Measurements from ENCODE around the gene EDEM3. TPM values are rescaled to one million over a fixed set of nuclear protein-coding genes. Genes with fewer than 3 reads are reported as not detected.

The EDEM3 gene
- total RNA-seq, 2 donors from 2014 or later, result 28.3 to 28.4 TPM

DNA sequence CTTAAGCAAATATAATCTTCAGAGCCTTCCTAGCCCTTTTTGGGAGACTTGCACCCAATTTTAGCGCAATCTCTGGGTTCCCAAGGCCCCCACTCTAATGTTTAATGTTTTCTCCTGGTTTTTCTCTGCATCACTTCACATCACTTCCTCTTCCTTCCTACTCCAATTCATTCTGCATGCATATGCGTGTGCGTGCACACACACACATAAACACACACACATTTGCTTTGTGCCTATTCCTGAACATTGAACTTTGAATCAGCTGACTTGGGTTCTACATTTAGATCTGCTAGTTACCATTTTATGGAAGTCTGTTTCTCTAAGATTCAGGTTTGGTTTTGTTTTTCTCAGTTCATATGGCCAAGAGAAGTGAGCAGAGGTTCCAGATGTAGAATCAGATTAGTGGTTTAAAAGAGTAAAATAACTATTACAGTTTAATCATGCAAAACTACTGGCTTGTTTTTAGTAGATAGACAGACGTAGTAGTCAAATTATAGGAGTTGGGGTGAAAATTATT, 7.4 kb upstream of the EDEM3 start:
- Mint-ChIP-seq H3K4me1 (ENCODE audit: low read depth) (no peaks in the 10 kb centered on the region), H3K27me3 (ENCODE audit: low read depth) (peaks cover 3% of the 10 kb centered on the region), H3K4me3 (no peak overlapping the region), H3K27ac (no peak overlapping the region), H3K36me3 (ENCODE audit: insufficient read depth in 2 of 2) (no peaks in the 10 kb centered on the region), H3K9me3 (no peaks in the 10 kb centered on the region)
- DNase-seq, result no peak
- ATAC-seq (replicated peaks in 1 of 2), result no peak

DNA sequence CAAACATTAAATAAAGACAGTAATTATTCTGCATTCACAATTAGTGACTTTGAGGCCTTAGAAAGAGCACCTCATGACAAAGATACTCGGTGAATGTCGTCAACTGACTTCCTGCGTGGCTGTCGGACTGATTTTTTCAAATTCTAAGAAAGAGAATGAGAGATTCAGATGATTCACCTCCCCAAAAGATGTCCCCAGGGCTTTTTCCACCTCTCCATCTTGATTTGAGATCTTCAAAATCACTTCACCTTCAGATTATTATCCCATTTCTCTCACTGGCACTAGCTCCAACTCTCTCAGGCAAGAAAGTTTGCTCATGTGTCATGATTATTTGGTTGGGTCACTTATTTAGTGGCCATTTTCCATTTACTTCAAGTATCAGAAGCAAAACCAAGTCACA, 5.0 kb upstream of the EDEM3 start:
- DNase-seq (no peak), ATAC-seq (replicated peaks in 1 of 2) (no peak)
- Mint-ChIP-seq H3K36me3 (ENCODE audit: insufficient read depth in 2 of 2) (no peaks in the 10 kb centered on the region), H3K27me3 (ENCODE audit: low read depth) (peaks cover 11% of the 10 kb centered on the region), H3K4me1 (ENCODE audit: low read depth) (peaks cover 14% of the 10 kb centered on the region), H3K27ac (no peak overlapping the region), H3K9me3 (no peaks in the 10 kb centered on the region), H3K4me3 (no peak overlapping the region)

DNA sequence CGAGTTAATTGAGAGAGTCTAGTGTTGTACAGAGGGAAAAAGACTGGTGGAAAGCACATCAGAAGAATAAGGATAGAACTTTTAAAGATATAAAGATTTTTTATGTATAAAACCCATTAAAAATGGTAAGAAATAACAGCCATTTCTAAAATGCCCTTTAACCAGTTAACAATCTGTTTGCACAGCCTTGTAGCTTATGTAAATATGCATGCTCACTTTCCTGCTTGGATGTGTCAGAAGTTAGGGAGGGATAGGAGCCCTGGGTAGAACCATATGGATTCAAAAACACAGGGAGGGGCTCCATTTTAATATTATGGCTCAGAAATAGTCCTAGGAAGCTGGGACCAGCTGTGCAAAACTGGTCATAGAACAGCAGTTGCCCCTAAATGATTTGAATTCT, 4.5 kb upstream of the EDEM3 start:
- H3K27ac Mint-ChIP-seq, result no peak overlapping the region
- H3K27me3 Mint-ChIP-seq (ENCODE audit: low read depth), result peaks cover 11% of the 10 kb centered on the region
- H3K36me3 Mint-ChIP-seq (ENCODE audit: insufficient read depth in 2 of 2), result peaks cover 0 to 1% of the 10 kb centered on the region in 2 donors
- no peak for ATAC-seq (replicated peaks in 1 of 2)
- no peak overlapping the region for H3K4me3 Mint-ChIP-seq
- peaks cover 14% of the 10 kb centered on the region for H3K4me1 Mint-ChIP-seq (ENCODE audit: low read depth)
- no peak for DNase-seq
- no peaks in the 10 kb centered on the region for H3K9me3 Mint-ChIP-seq

- peaks cover 26% of the 10 kb centered on the region for H3K4me1 Mint-ChIP-seq (ENCODE audit: low read depth)
- no peaks in the 10 kb centered on the region for H3K9me3 Mint-ChIP-seq
- H3K27me3 Mint-ChIP-seq (ENCODE audit: low read depth), result peaks cover 11% of the 10 kb centered on the region
- ATAC-seq (replicated peaks in 1 of 2) (no peak), DNase-seq (no peak)
- H3K36me3 Mint-ChIP-seq (ENCODE audit: insufficient read depth in 2 of 2), result peaks cover 3 to 5% of the 10 kb centered on the region in 2 donors
- no peak overlapping the region for H3K27ac Mint-ChIP-seq
- no peak overlapping the region for H3K4me3 Mint-ChIP-seq
Observed at GRCh38 chr1:184757891-184758290, 3.2 kb upstream of the EDEM3 start.

DNA sequence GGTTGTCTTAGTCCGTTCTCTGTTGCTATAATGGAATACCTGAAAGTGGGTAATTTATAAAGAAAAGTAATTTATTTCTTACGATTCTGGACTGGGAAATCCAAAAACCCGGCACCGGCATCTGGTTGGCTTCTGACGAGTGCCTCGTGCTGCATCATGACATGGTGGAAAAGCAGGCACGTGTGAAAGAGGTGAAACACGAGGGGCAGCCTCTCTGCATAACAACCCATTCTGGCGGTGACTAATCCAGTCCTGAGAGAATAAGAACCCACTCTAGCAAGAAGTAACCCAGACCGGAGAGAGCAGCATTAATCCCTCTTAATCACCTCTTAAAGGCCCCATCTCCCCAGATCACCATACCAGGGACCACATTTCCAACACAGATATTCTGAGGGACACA, 2.7 kb upstream of the EDEM3 start:
- Mint-ChIP-seq H3K4me1 (ENCODE audit: low read depth) (peaks cover 29% of the 10 kb centered on the region), H3K27ac (no peak overlapping the region), H3K9me3 (no peaks in the 10 kb centered on the region), H3K36me3 (ENCODE audit: insufficient read depth in 2 of 2) (peaks cover 3 to 5% of the 10 kb centered on the region in 2 donors), H3K4me3 (no peak overlapping the region), H3K27me3 (ENCODE audit: low read depth) (peaks cover 11% of the 10 kb centered on the region)
- ATAC-seq (replicated peaks in 1 of 2) (no peak), DNase-seq (no peak)

DNA sequence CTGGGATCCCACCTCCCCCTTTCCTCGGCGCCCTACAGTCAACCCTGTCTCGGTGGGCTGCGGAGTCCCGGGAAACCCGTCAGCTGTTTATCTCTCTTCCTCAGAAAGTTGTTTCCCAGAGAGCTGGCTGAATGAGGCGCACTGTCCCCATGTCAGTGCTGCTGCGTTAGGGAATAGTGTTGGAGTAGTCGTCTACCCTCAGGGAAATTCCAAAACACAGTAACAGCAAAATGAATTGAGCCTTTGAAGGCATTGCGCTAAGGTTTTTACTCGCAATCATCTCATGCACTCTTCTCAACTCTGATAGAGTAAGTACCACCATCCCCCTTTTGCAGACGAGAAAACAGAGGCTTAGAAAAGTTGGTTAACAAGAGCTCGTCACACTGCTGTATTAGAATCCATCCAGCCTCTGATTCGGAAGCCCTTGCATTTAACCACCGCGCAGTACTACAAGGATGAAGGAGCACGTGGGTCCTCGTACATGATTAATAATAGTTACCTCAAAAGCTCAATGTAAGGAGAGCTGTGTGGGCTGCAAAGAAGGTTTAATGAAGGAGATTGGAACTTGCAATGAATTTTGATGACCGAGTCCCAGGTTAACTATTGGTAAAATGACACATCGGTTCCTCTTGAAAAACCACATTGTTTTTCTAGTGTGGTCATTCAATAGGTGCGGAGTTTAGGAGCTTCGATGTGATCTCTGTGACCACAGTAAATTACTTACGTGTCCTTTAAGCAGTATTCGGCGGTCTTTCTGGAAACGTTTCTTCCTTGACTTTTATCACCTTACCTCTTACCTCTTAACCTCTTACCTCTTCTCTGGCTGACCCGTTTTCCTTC, 788 bp upstream of the EDEM3 start:
- Mint-ChIP-seq H3K9me3 (no peaks in the 10 kb centered on the region), H3K36me3 (ENCODE audit: insufficient read depth in 2 of 2) (peaks cover 3 to 5% of the 10 kb centered on the region in 2 donors), H3K27ac (peak overlapping the region; percentile 90), H3K4me3 (peak overlapping the region; percentile 96 to 100), H3K27me3 (ENCODE audit: low read depth) (peaks cover 11% of the 10 kb centered on the region), H3K4me1 (ENCODE audit: low read depth) (peaks cover 42% of the 10 kb centered on the region)
- DNase-seq, result peak; percentile 14 to 22
- peak in 1 of 2 donors; percentile 0 for ATAC-seq (replicated peaks in 1 of 2)

DNA sequence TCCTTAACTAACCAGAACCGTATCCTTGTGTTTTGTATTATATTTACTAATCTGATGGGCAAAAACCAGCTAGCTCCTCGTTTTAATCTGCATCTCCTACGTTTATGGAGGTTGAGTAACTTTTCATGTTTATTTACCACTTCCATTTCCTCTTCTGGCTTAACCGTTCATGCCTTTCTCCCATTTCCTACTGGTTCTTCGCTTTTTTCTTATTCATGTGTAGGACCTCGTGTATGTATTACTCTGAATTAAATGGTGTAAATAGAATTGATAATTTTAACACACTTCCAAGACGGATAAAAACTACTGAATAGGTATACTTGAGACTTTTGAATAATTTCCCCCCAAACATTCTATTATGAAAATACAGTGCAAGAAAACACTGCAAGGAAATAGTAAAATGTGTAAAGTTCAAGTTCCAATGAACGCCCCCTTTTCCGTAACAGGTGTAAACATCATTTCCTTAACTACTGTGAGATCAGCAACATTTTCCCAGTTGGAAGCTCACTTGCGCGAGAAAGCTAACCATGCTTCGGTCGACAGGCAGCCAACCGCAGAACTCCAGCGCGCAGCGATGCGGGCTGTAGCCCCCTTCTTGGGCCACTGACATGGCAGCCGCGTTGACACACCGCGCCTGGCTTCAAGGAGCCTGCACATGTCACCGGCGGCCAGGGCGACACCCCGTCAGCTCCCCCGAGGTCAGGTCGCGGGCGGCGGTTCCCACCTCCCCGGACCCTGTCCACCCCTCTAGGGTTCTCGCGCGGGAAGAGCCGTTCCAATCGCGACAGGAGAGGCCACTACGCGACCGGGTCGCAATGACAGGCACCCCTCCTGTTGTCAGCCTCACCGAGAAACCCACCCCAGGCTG, 816 bp downstream of the EDEM3 start:
- H3K4me1 Mint-ChIP-seq (ENCODE audit: low read depth), result peaks cover 50% of the 10 kb centered on the region
- H3K27ac Mint-ChIP-seq, result peak overlapping the region; percentile 98
- peak overlapping the region; percentile 96 to 100 for H3K4me3 Mint-ChIP-seq

GRCh38 chr1:184753117-184753516, 1.5 kb downstream of the EDEM3 start:
- H3K4me1 Mint-ChIP-seq (ENCODE audit: low read depth), result peaks cover 50% of the 10 kb centered on the region
- no peak for ATAC-seq (replicated peaks in 1 of 2)
- H3K36me3 Mint-ChIP-seq (ENCODE audit: insufficient read depth in 2 of 2), result peaks cover 3 to 5% of the 10 kb centered on the region in 2 donors
- DNase-seq, result no peak
- no peaks in the 10 kb centered on the region for H3K9me3 Mint-ChIP-seq
- peaks cover 11% of the 10 kb centered on the region for H3K27me3 Mint-ChIP-seq (ENCODE audit: low read depth)
- peak overlapping the region; percentile 98 for H3K27ac Mint-ChIP-seq
- peak overlapping the region; percentile 96 to 100 for H3K4me3 Mint-ChIP-seq

More for the DNA sequence above, 816 bp downstream of the EDEM3 start:
- ATAC-seq (replicated peaks in 1 of 2) (peak; percentile 10 to 21), DNase-seq (peak; percentile 58 to 59)
- Mint-ChIP-seq H3K9me3 (no peaks in the 10 kb centered on the region), H3K27me3 (ENCODE audit: low read depth) (peaks cover 11% of the 10 kb centered on the region), H3K36me3 (ENCODE audit: insufficient read depth in 2 of 2) (peaks cover 3 to 5% of the 10 kb centered on the region in 2 donors)

DNA sequence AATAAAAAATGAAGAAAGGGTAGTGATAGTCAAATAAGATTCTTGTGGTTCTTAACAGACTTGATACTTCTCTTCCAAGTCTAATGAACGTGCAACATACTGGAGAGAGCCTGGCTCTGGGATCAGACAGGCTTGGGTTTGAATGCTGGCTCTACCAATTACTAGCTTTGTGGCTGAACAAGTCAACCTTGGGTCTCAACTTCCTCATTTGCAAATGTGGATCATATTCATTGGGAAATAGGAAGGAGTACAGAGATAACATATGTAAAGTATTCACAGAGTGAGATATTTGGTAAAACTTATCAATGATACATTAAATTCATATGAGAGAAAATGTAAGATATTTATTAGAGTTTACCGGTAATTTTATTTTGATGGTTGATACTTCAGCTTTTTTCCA, 2.0 kb downstream of the EDEM3 start:
- H3K4me3 Mint-ChIP-seq, result peak overlapping the region; percentile 96 to 100
- H3K27ac Mint-ChIP-seq, result peak overlapping the region; percentile 98
- ATAC-seq (replicated peaks in 1 of 2), result no peak
- H3K27me3 Mint-ChIP-seq (ENCODE audit: low read depth), result peaks cover 11% of the 10 kb centered on the region
- DNase-seq, result no peak
- H3K36me3 Mint-ChIP-seq (ENCODE audit: insufficient read depth in 2 of 2), result peaks cover 3 to 5% of the 10 kb centered on the region in 2 donors
- H3K4me1 Mint-ChIP-seq (ENCODE audit: low read depth), result peaks cover 50% of the 10 kb centered on the region
- H3K9me3 Mint-ChIP-seq, result no peaks in the 10 kb centered on the region

DNA sequence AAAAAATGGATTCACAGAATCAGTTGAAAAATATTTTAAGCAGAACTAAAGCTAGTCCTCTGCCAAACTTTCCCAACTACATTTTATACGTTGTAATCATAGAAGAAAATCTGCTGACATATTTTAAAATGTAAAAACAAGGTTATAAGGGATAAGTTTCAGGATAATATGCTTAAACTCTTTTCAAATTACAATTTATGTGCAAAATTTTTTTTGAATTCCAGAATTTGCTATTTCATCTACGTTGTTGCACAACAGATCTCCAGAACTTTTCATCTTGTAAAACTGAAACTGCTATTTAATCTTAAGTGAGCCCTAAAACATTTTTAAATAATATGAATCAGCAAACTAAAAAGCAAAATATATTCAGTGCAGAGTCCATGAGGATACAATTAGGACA, 5.9 kb downstream of the EDEM3 start:
- Mint-ChIP-seq H3K4me1 (ENCODE audit: low read depth) (peaks cover 63% of the 10 kb centered on the region), H3K9me3 (no peaks in the 10 kb centered on the region), H3K27ac (no peak overlapping the region)

GRCh38 chr1:184747089-184747955, 7.3 kb downstream of the EDEM3 start:
- Mint-ChIP-seq H3K27me3 (ENCODE audit: low read depth) (no peaks in the 10 kb centered on the region), H3K27ac (no peak overlapping the region), H3K4me1 (ENCODE audit: low read depth) (peaks cover 61% of the 10 kb centered on the region), H3K9me3 (no peaks in the 10 kb centered on the region), H3K36me3 (ENCODE audit: insufficient read depth in 2 of 2) (no peaks in the 10 kb centered on the region), H3K4me3 (no peak overlapping the region)
- DNase-seq (no peak), ATAC-seq (replicated peaks in 1 of 2) (no peak)

More for the DNA sequence above, 5.9 kb downstream of the EDEM3 start:
- Mint-ChIP-seq H3K4me3 (peak overlapping the region in 1 of 2 donors; percentile 25), H3K27me3 (ENCODE audit: low read depth) (no peaks in the 10 kb centered on the region), H3K36me3 (ENCODE audit: insufficient read depth in 2 of 2) (peaks cover 1 to 2% of the 10 kb centered on the region in 2 donors)
- ATAC-seq (replicated peaks in 1 of 2) (no peak), DNase-seq (no peak)

GRCh38 chr1:184745929-184746638, 8.6 kb downstream of the EDEM3 start:
- peak; percentile 58 to 81 for ATAC-seq (replicated peaks in 1 of 2)
- peak overlapping the region in 1 of 2 donors; percentile 72 for H3K4me3 Mint-ChIP-seq

More at GRCh38 chr1:184745929-184746638, 8.6 kb downstream of the EDEM3 start:
- Mint-ChIP-seq H3K27me3 (ENCODE audit: low read depth) (no peaks in the 10 kb centered on the region), H3K9me3 (no peaks in the 10 kb centered on the region), H3K36me3 (ENCODE audit: insufficient read depth in 2 of 2) (peaks cover 0 to 2% of the 10 kb centered on the region in 2 donors), H3K27ac (peak overlapping the region; percentile 80), H3K4me1 (ENCODE audit: low read depth) (peaks cover 58% of the 10 kb centered on the region)
- peak in 1 of 2 donors; percentile 6 for DNase-seq

Data from activated T-cell treated with anti-CD3 and anti-CD28 coated beads, Interleukin-2, amount 50 U/mL, for 72 hours (primary cell).